GM19467 (cell line): ENCODE data around the gene SUGCT.
"Not testable (repeated sequence)": the region's sequence is repeated elsewhere in the genome, so short reads cannot be mapped to it uniquely, and the experiment has no call there.

Source experiments
- ATAC-seq: cut with Tn5 transposase; IDR thresholded peaks from one replicate; pipeline ENCODE4 v1.9.1; 2021; ENCODE audit warnings: mild to moderate bottlenecking, moderate library complexity; ENCODE audit not compliant: unreplicated experiment

The SUGCT gene

DNA sequence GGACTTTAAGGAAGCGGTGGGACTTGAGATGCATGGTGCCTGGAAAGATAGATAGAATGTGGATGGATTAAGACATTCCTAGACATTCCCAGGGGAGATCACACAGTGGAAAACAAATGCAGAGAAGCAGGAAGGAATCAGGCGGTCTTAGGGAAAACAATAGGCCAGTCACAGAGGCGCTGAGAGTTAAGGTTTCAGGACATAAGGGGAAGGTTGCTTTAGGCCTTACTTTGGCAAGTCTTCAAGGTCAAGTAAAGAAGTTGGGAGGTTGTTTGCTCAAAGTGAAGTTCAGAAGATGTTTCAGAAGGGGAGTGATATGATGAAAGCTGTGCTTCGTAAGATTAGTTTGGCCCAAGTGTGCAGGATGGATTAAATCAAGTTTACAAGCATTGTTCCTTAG is 109.4 kb downstream of the SUGCT start:
- ATAC-seq: no peak

DNA sequence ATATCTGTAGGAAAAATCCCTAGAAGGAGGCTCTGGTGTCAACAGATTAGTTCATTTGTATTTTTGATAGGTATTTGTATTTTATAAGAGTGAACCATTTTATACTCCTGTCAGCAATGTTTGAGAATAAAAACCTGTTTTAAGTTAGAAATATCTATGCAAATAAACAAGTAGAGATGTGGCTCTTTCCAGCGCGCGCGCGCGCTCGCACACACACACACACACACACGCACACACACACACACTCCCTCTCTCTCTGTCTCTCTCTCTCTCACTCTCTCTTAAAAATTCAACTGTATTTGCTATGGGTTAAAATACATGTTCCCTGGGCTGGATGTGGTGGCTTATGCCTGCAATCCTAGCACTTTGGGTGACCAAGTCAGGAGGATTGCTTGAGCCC is 113.9 kb downstream of the SUGCT start:
- ATAC-seq: no peak

DNA sequence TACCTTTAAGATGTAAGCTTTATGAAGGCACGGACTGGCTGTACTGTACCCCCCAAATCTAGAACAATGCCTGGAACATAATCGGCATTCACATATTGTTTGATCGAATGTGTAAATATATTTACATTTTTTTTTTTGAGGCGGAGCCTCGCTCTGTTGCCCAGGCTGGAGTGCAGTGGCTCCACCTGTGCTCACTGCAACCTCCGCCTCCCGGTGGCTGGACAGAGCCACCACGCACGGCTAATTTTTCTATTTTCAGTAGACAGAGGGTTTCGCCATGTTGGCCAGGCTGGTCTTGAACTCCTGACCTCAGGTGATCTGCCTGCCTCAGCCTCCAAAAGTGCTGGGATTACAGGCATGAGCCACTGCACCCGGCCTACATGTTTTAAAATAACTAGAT is 118.6 kb downstream of the SUGCT start:
- not testable (repeated sequence) for ATAC-seq

DNA sequence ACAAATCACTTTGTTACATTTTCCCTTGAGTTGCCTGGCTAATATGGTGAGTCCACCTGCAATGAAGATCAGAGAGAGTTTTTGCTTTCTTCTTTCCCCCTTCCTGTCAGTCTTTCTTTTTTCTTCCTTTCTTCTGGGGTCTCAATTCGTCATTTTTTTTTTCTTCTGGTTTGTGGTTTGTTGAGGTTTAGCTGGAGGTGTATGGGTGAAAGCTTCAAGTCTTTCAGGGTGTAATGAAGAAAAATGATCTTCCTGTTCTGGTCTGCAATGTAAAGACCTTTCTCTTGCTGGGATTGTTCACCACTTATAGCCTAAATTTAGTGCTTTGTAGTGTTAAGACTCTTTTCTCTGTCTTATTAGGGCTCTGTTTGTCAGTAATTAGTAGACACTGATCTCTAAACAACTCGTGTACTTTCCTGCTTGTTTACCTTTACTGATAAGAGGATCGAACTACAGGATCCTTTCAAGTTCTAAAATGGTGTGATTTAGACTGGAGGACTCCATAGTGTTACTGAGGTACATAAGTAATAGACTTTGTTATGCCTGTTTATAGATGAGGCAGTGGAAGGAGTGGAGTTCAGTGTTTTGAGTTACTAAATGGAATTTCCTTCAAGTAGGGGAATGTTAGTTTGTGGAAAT is 129.1 kb downstream of the SUGCT start:
- no peak for ATAC-seq

DNA sequence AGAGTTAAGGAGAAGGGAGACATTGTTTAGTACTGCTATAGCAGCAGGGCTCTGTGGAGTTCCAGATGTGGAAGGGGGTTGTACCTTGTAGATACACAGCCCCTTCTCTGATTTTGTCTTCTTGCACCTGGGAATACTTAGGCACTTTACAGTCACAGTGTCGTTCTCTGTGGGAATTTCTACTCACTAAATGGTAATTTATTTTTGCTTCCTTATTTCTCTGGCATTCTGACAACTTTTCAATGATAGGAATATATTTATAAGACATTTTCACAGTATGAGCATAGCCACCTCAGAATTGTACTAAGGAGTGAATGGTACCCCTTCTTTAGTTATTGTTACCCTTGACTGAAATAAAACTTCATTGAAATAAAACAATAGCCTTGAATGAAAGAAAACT is 132.8 kb downstream of the SUGCT start:
- no peak for ATAC-seq

DNA sequence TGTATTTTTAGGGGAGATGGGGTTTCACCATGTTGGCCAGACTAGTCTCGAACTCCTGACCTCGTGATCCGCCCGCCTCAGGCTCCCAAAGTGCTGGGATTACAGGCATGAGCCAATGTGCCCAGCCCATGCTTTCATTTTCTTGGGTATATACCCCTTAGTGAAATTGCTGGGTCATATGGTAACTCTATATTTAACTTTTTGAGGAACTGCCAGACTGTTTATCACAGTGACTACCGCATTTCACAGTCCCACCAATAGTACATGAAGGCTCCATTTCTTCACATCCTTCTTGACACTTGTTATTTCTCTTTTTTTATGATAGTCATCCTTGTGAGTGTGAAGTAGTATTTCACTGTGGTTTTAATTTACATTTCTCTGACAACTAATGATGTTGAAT is 134.0 kb downstream of the SUGCT start:
- ATAC-seq: not testable (repeated sequence)

DNA sequence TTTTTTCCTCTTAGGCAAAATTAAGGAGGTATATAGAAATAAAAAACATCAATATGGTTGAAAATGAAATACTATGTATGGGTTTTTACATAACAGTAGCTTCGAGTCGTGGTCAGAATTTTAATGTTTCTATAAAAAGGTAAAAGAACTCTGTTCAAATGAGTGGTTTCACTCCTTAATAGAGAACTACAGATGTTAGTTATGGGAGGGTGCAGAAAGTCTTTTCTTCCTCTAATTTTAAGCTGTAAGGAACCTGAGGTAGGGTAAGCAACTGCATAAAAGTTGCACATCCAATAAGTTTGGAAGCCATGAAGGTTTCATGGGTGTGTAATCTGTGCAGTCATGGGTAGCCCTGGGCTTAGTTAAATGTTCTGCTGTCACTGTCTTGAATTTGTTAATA is 141.3 kb downstream of the SUGCT start:
- no peak for ATAC-seq

DNA sequence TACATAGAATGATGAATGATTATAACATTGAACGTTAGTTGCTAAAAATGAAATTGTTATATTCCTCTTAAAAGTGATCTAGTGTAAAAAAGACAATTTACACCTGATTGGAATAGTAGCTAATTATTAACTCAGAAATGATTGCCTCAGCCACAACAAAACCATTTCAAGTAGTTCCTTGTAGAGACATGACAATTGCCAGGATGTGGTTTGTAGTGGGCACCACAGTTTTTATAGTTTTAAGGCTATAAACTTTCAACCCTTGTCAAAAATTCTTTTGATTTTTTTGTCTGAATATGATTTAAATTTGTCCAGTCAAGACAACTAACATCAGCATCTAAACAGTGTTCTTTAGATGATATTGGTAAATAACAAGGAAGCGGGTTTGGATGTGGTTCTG is 145.2 kb downstream of the SUGCT start:
- no peak for ATAC-seq

DNA sequence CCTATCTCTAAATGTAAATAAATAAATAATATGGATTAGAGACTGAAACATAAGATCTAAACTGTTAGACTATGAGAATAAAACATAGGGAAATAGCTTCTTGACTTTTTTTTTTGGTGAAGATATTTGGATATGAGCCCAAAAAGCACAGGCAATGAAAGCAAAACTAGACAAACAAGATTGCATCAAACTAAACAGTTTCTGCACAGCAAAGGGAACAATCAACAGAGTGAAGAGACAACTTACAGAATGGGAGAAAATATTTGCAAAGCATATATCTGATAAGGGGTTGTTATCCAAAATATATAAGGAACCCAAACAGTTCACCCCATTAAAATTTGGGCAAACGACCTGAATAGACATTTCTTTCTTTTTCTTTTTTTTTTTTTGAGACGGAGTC is 148.1 kb downstream of the SUGCT start:
- ATAC-seq: no peak

DNA sequence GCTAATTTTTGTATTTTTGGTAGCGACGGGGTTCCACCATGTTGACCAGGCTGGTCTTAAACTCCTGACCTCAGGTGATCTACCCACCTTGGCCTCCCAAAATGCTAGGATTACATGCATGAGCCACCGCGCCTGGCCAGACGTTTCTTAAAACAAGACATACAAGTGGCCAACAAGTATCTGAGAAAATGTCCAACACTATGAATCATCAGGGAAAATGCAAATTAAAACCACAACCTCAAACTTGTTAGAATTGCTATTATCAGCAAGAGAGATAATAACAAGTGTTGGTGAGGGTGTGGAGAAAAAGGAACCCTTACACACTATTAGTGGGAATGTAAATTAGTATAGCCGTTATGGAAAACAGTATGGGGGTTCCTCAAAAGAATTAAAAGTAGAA is 148.6 kb downstream of the SUGCT start:
- no peak for ATAC-seq

DNA sequence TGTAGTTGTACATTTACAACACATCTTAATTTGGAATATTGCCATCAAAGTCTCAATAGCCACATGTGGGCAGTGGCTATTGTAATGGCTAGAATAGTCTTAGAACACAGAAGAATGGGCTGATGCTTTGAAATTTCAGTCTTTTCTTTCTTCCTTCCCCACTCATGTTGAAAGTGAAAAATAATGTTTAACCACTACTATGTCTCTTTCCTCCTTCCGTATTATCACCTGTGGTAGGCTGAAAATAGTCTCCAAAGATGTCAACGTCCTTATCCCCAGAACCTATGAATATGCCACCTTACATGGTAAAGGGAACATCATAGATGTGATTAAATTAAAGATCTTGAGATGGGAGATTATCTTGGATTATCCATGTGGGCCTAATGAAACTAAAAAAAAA is 154.0 kb downstream of the SUGCT start:
- no peak for ATAC-seq

DNA sequence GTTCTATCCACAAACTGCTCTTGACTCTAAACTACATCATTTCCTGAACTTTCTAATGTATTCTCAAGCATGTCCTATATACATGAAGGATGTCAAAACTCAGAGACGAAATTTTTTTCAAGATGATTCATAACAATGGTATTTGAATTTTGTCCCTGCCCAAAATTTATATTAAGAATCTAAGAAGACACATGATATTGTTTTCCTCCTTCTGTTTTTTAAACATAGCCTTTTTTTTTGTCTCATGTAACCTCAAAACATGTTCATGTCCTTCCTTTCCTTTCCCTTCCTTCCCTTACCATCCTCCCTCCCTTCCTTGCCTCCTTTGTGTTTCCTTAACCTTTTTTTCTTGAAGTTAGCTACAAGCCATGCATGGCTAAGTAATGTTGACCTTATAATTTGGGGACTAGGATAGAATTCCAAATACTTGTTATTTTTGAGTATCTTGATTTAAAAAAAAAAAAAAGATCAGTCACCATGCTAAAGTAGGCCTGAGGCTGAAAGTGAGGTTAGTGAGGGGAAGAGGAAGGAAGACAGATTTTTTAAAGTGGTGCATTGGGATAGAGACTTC is 163.0 kb downstream of the SUGCT start:
- no peak for ATAC-seq

DNA sequence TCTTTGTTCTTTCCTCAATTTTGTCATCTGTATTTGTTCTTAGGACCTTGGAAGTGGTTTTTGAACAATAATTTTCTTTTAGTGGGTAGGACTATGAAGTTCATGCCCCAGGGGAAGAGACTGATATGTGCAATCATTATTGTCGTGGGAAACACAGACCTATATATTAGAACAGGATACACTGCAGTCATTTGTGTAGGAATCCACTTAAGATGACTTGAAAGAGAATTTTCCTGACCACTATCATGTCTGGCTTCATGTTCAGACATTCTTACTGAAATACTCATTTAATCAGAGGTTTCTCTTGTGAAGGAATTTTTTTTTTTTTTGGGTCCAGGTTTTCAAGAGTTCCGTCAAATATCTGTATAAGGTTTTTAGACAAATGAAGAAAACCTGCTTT is 163.6 kb downstream of the SUGCT start:
- no peak for ATAC-seq

DNA sequence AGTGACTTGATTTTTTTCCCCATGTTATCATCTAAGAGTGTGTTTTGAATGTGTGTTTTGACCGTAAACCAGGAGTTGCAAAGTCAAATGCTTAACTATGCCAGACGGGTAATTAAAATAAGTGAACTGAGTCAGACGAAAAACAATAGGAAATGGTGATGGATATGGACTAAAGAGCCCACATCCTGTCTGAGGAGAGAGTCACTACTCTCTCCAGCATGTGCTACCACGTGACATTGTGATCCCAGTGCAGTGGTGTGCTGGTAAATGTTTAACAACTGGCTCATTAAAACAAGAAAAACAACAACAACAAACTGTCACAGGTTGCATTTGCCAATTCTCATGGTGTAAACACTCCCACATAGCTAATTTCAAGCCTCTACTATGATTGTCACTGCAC is 164.3 kb downstream of the SUGCT start:
- ATAC-seq: no peak

DNA sequence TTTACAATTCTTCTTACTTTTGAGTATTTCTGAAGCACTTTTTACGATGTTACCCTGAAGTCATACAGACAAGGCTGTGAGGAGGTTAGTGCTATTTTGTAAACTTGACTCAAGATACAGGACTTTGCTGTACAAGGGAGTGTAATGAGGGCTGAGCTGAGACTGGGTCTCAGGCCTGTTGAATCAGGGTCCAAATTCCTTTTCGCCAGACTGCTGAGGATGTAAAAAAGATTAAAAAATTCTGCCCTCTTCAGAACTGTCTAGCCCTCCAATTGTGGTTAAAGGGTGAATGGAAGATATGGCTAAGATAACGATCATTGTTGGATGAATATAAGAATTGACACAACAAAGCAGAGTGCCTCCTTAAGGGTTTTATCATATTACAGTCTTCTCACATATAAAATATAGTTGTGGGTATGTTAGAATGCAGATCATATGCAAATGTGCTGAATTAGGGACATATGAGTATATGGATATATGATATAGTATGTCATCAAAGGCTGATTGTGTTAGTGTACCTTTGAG is 165.4 kb downstream of the SUGCT start:
- no peak for ATAC-seq

DNA sequence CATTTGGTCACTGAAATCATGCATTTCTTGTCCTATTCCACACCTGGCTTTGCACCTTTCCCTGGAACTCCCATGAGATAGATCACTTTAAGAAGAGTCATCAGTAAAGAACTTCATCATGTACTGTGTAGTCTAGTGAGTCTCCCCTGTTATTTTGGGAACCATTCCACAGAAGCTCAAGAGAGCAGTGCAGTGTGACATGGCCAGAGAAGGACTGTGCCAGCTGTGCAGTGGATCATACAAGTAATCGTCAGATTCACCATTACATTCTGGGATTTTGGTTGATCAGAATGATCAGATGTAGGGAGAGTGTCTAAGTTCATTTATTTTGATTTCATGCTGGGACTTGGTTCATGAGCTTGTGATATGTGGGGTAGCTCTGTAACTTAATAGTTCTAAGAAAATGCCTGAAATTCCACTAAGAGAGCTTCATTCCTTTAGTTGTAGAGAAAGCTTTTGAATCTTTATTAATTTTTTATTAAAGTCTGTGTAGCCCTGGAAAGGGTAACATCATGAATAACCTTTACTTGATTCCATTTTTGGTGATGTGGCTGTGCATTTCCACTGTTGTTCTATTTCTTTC is 166.8 kb downstream of the SUGCT start:
- ATAC-seq: no peak

DNA sequence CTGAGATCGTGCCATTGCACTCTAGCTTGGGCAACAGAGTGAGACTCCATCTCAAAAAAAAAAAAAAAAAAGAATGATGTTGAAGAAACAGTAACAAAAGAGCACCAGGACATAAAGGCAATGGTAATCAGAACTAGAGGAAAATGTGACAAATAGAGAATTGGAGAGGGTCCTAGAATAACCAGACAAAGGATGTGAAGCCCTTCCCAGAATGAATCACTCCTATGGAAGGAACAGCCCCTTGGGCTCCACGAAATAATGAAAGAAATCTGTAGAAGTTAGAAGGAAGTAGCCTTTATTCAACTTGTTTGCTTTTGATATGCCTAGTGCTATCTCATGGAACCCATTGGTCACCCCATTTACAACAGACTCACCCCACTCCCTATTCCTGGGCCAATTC is 169.2 kb downstream of the SUGCT start:
- no peak for ATAC-seq

DNA sequence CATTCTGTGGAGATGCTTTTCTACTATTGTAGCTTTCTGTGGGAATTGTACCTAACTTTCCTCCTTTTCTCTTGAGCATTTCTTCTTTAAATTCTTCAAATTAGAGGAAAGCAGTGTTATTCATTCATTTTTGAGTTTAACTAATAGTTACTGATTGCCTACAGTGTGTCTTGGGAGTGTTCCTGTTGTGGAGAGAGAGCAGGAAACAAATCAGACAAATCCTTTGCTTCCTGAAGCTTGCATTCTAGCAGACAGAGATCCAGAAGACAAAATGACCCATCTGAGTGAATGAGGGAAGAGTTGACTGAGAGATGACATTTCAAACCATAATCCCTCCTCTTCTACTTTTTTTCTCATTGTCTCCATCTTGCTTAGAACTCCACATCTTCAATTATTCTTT is 170.4 kb downstream of the SUGCT start:
- ATAC-seq: no peak

DNA sequence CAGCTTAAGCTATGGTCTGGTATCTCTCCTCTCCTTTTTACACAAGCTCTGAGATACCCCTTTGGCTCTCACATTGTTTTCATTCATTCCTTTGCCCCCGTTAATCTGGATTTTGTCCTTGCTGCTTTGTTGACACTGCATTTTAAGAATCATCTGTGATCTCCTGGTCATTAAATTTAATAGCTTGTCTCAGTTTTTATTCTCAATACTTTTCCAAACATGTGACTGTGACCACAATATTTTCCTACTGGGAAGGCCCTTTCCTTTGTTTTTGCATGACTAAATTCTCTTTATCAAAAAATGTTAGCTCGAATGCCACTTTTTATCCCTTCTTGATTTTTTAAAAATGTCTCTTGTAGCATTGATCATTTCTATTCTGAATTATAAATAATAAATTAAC is 171.2 kb downstream of the SUGCT start:
- ATAC-seq: no peak

DNA sequence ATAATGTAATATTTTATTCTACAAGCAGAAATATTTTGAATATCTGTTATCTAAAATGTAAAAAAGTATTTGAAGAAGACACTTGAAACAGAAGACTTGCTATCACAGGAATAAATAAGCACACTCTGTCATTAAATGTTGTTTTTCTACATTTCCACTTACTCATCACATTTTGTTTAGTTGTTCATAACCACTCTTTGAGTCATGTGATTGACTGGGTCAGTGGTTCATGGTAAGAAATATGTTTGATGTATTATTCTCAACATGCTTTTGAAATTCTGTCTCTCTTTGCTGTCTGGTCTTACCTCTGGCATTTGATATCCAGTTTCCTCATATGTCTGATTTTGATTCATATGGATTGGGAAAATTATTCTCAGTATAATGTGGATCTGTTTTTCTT is 171.8 kb downstream of the SUGCT start:
- no peak for ATAC-seq

DNA sequence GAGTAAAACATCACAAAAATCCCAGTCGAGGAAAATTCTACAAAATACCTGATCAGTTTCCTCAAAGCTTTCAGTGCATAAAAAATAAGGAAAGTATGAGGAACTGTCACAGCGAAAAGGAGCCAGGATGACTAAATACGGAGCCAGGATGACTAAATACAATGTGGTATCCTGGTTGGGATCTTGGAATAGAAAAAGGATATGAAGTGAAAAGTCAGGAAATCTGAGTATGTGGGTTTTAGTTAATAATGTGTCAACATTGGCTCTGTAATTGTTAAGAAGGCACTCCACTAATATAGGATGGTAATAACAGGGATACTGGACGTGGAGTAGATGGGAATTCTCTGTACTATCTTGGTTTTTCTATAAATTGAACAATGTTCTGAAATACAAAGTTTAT is 175.5 kb downstream of the SUGCT start:
- no peak for ATAC-seq

DNA sequence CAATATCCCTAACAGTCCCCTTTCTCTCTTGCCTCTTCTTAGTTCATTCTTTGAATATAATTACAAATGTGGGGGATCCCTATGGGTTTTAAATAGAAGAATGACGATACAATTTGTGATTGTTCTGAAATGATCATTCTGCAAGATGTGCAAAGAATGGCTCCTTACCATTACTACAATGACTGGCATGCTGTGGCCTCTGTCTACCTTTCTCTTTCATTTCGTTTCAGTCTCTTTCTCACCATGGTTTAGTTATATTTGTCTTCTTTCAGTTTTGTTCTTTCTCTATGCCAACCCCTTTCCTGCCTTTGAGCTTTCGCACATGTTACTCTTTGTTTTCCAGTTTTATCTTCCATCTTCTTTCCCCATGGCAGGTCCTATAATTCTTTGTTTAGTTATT is 176.5 kb downstream of the SUGCT start:
- peak; percentile 99 for ATAC-seq

DNA sequence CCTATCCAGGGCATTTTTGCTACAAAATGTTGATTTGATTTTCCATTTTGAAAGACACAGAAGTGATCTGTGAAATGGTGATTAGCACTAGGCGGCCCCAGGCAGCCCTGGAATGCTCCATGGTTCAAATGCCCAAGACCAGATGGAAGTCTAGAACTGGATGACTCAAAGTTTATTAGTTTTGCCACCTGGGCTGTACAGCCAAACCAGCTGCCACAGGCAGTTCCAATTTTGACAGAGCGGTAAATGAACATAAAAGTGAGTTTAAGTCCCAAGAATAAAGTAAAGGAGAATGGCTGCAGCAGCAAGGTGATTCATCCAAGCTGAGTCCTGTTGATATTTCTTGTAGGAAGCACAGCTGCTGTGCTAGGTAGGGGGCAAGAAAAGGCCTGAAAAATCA is 180.5 kb downstream of the SUGCT start:
- ATAC-seq: no peak
